Smooth muscle cell (in vitro differentiated cells): ENCODE measurements around the gene TNFRSF1A. TPM values are rescaled to one million over a fixed set of nuclear protein-coding genes. Genes with fewer than 3 reads are reported as not detected.

Experiments used
- DNase-seq: peaks from one replicate; lab custom pipeline; 2025; ENCODE audit not compliant: unreplicated experiment; lab: John Stamatoyannopoulos, UW
- H2AFZ ChIP-seq: fragments of 200-600 bp; sonication (generic); 2 replicates; pipeline ENCODE4 v1.6.0; 2016; ENCODE audit warnings: antibody characterized with exemption, low read depth, mild to moderate bottlenecking
- H3F3A ChIP-seq: fragments of 200-600 bp; sonication (generic); 2 replicates; pipeline ENCODE4 v1.6.0; 2017; ENCODE audit warnings: antibody characterized with exemption, low read depth
- H3K27ac ChIP-seq: fragments of 200-600 bp; sonication (generic); 2 replicates; pipeline ENCODE4 v1.5.1; 2016; ENCODE audit warnings: low read depth, mild to moderate bottlenecking
- H3K27me3 ChIP-seq: fragments of 200-600 bp; sonication (generic); 2 replicates; pipeline ENCODE4 v1.6.1; 2016; ENCODE audit warnings: low read depth, mild to moderate bottlenecking
- H3K36me3 ChIP-seq: fragments of 200-600 bp; sonication (generic); 2 replicates; pipeline ENCODE4 v1.5.1; 2016; ENCODE audit warnings: low read depth
- H3K4me1 ChIP-seq: fragments of 200-600 bp; sonication (generic); 2 replicates; pipeline ENCODE4 v1.5.1; 2016; ENCODE audit warnings: low read depth
- H3K4me2 ChIP-seq: fragments of 200-600 bp; sonication (generic); 2 replicates; pipeline ENCODE4 v1.6.0; 2016; ENCODE audit warnings: mild to moderate bottlenecking
- H3K4me3 ChIP-seq: fragments of 200-600 bp; sonication (generic); 2 replicates; pipeline ENCODE4 v1.5.1; 2016; ENCODE audit warnings: mild to moderate bottlenecking
- H3K79me2 ChIP-seq: fragments of 200-600 bp; sonication (generic); 2 replicates; pipeline ENCODE4 v1.6.0; 2016; ENCODE audit warnings: low read depth, mild to moderate bottlenecking
- H3K9ac ChIP-seq: fragments of 200-600 bp; sonication (generic); 2 replicates; pipeline ENCODE4 v1.6.0; 2016; ENCODE audit warnings: low read depth
- H3K9me3 ChIP-seq: fragments of 200-600 bp; sonication (generic); replicated peaks from 2 replicates; pipeline ENCODE4 v1.5.1; 2016; ENCODE audit warnings: low read depth
- H4K20me1 ChIP-seq: fragments of 200-600 bp; sonication (generic); 2 replicates; pipeline ENCODE4 v1.6.0; 2016; ENCODE audit warnings: low read depth
- WGBS: methylation state at CpG from one replicate; pipeline ENCODE4 v1.1.7; 2016; ENCODE audit warnings: low lambda C conversion rate; 5-methylcytosine and 5-hydroxymethylcytosine counted together
- polyA plus RNA-seq: library from polyadenylated mRNA; unstranded; fragments of >200 nt; fragmentation: Nextera tagmentation; extraction: Ambion mirVana; gene quantifications from 2 replicates; pipeline ENCODE4 v1.2.1, GENCODE V29; 2016
- total RNA-seq: library from RNA; depleted of rRNA; stranded (reverse); fragments of >200 nt; gene quantifications from 2 replicates; pipeline ENCODE4 v1.2.3, GENCODE V29; 2014
- TF ChIP-seq, protein P1 (sequence below): fragments of 200-600 bp; sonication (generic); IDR thresholded peaks from 2 replicates; pipeline ENCODE4 v1.5.1; 2017; ENCODE audit warnings: borderline replicate concordance, mild to moderate bottlenecking, antibody characterized with exemption; ENCODE audit not compliant: insufficient read depth, poor library complexity, severe bottlenecking

TNFRSF1A gene
- total and polyA plus RNA-seq, 2 experiments from 2014 or later = 110 to 144 TPM

DNA sequence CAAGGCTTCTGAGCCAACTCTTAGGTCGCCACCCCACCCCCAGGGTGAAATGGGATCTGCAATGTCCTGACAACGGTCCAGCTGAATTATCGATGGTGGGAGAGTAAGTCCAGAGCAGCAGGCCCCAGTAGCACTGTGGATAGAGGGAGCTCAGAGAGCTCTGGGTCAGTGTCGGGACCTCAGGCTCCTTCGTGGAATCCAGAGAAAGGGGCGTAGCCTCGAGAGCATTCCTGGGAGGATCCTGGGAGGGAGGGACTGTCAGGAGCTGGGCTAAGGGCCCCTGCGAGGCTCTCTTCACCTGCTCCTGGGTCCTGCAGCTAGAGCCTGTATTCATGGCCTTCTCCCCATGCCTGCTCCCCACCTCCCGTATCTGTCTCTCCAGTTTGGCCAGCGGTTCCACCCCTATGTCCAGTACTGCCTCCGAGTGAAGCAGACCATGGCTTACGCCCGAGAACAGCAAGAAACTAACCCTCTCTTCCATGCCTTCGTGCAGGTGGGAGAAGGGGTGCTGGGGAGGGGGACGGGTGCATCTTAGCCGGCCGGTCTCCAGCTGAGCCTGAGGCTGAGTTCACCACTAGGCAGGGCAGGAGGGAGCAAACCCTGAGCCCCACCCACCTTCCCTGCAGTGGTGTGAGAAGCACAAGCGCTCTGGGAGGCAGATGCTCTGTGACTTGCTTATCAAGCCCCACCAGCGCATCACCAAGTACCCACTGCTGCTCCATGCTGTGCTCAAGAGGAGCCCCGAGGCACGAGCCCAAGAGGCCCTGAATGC, 24.8 kb downstream of the TNFRSF1A start:
- Histone ChIP-seq H4K20me1 (no peaks in the 10 kb centered on the region), H3K27ac (no peak overlapping the region), H3K4me2 (no peak overlapping the region), H3K79me2 (no peaks in the 10 kb centered on the region), H3K4me3 (no peak overlapping the region), H3F3A (peaks cover 3% of the 10 kb centered on the region), H3K36me3 (no peaks in the 10 kb centered on the region), H3K9me3 (no peaks in the 10 kb centered on the region), H3K9ac (no peak overlapping the region), H3K27me3 (no peaks in the 10 kb centered on the region), H2AFZ (no peak overlapping the region), H3K4me1 (peaks cover 7% of the 10 kb centered on the region)
- TF ChIP-seq, protein P1, sequence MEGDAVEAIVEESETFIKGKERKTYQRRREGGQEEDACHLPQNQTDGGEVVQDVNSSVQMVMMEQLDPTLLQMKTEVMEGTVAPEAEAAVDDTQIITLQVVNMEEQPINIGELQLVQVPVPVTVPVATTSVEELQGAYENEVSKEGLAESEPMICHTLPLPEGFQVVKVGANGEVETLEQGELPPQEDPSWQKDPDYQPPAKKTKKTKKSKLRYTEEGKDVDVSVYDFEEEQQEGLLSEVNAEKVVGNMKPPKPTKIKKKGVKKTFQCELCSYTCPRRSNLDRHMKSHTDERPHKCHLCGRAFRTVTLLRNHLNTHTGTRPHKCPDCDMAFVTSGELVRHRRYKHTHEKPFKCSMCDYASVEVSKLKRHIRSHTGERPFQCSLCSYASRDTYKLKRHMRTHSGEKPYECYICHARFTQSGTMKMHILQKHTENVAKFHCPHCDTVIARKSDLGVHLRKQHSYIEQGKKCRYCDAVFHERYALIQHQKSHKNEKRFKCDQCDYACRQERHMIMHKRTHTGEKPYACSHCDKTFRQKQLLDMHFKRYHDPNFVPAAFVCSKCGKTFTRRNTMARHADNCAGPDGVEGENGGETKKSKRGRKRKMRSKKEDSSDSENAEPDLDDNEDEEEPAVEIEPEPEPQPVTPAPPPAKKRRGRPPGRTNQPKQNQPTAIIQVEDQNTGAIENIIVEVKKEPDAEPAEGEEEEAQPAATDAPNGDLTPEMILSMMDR = no peak
- no peak for DNase-seq
- 81% methylated on average over 21 of the region's 21 CpGs for WGBS

DNA sequence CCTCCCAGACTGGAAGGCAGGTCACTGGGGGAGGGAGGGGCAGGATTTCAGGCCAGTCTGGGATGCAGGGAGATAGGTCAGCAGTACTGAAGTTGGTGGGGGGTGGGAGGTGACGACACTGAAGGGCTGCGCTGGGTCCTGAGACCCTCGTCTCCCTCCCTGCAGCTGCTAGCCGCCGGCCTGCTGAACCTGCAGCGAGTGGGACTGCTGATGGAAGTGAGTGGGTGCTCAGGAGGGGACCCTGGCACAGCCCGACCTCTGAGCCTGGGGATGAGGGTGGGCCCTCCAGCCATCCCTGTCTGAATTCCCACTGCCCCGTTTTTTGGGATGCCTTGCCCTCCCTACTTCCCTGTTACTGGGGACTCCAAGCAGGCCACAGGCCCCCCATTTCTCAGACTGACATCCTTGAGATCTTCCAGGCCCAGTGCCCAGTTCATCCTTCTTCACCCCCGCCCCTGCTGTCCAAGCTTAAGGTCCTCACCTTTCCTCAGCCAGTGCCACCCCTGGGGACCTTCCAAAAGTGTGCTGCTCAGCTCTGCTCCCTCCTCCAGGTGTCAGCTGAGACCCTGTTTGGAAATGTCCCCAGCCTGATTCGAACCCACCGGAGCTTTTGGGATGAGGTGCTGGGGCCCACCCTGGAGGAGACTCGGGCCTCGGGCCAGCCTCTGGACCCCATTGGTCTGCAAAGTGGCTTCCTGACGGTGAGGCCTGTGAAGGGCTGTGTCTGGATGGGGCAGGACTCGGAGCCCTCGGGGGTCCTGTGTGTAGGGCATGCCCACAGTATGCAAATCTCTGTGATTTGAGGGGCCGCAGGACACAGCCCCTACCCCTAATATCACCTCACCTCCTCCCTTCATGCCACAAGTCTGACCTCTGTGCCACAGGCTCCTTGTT, 25.9 kb downstream of the TNFRSF1A start:
- no peak for DNase-seq
- Histone ChIP-seq H3K4me1 (peaks cover 4% of the 10 kb centered on the region), H3F3A (no peaks in the 10 kb centered on the region), H3K36me3 (no peaks in the 10 kb centered on the region), H3K4me3 (no peak overlapping the region), H3K27me3 (peaks cover 4% of the 10 kb centered on the region), H3K79me2 (no peaks in the 10 kb centered on the region), H4K20me1 (no peaks in the 10 kb centered on the region), H2AFZ (no peak overlapping the region), H3K9me3 (no peaks in the 10 kb centered on the region), H3K27ac (no peak overlapping the region), H3K4me2 (no peak overlapping the region), H3K9ac (no peak overlapping the region)
- TF ChIP-seq, protein P1 = no peak
- 97% methylated on average over 16 of the region's 17 CpGs for WGBS

DNA sequence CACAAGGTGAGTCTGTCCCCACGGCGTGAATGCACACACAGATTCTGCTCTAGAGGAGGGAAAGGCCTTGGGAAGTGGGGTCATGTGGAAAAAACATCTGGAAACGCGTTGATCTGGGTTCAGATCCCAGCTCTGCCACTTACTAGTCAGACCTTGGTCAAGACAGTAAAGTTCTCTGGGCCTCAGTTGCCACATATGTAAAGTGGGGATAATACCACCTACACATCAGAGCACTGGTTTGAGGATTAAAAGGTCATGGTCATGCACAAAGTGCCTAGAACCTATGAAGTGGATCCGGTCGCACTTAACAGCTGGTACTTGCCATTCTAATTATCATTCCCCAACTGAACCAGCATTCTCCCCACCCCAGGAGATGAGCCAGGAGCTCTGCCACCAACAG, 26.7 kb downstream of the TNFRSF1A start:
- no peak overlapping the region for H3K9ac ChIP-seq
- H3F3A ChIP-seq = no peaks in the 10 kb centered on the region
- H3K4me3 ChIP-seq = no peak overlapping the region
- no peak overlapping the region for H3K27ac ChIP-seq
- no peaks in the 10 kb centered on the region for H3K36me3 ChIP-seq
- TF ChIP-seq, protein P1 = no peak
- peaks cover 10% of the 10 kb centered on the region for H3K27me3 ChIP-seq
- 94% methylated on average over 6 of the region's 6 CpGs for WGBS
- H3K79me2 ChIP-seq = no peaks in the 10 kb centered on the region
- H4K20me1 ChIP-seq = no peaks in the 10 kb centered on the region
- peaks cover 4% of the 10 kb centered on the region for H3K4me1 ChIP-seq
- DNase-seq = no peak
- no peaks in the 10 kb centered on the region for H3K9me3 ChIP-seq
- no peak overlapping the region for H3K4me2 ChIP-seq
- H2AFZ ChIP-seq = no peak overlapping the region
